ENCODE data around the gene PARD3.
"Not testable (repeated sequence)": the region's sequence is repeated elsewhere in the genome, so short reads cannot be mapped to it uniquely, and the experiment has no call there.

Gene PARD3

GRCh38 chr10:34795334-34795733, 19.8 kb downstream of the PARD3 start:
- DNase-seq = no peak

DNA sequence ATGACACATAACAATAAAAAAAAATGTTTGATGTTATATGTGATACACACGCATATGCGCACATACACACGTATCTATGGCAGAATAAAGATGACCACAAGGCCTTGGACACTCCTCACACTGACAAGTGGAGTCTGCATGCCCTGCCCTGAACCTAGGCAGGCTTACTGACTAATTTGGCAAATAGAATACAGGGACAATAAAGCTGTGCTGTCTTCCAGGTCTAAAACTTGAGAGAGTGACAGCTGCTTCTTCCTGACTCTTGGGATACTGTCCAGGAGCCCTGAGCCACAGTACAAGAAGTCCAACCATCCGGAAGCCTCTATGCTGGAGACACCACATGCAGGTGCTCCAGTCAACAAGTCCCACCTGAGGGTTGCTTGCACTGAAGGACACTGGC, 20.3 kb downstream of the PARD3 start:
- DNase-seq = no peak

- not testable (repeated sequence) for DNase-seq
Measured at GRCh38 chr10:34793581-34793980, 21.5 kb downstream of the PARD3 start.

GRCh38 chr10:34792881-34793280, 22.2 kb downstream of the PARD3 start:
- no peak for DNase-seq

DNA sequence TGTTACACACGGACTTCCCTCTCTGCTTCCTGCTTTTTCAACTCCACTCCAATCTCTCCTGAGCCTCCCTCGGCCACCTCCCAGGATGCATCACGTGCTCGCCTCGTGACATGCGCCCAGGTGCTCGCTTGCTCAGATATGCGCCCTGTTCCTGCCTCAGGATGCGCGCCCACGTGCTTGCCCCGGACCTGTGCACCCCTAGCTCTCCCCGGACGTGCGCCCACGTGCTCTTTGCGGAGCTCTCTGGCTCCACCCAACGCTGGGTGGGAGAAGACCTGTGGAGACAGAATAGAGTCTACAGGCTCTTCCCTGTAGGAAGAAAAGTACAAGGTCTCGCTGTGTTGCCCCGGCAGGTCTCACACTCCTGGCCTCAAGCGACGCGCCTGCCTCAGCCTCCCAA, 23.1 kb downstream of the PARD3 start:
- DNase-seq = no peak

DNA sequence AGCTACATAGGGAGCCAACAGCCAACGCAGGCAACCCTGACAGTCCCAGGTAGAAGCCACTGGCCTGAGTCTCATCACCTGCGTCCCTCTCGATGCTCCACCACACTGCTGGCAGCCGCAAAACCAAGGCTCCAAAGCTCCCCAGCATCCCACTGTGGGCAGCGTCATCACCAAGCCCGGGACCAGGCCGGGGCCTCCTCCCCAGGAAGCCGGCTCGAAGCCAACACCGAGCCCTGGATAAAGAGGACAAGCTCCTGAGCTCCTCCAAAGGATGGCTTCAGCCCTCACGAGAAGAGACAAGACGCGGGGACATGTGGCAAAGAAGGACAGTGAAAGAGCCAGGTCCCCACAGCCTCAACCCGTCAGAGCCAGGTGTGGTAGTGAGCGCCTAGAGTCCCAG, 23.9 kb downstream of the PARD3 start:
- DNase-seq = no peak

DNA sequence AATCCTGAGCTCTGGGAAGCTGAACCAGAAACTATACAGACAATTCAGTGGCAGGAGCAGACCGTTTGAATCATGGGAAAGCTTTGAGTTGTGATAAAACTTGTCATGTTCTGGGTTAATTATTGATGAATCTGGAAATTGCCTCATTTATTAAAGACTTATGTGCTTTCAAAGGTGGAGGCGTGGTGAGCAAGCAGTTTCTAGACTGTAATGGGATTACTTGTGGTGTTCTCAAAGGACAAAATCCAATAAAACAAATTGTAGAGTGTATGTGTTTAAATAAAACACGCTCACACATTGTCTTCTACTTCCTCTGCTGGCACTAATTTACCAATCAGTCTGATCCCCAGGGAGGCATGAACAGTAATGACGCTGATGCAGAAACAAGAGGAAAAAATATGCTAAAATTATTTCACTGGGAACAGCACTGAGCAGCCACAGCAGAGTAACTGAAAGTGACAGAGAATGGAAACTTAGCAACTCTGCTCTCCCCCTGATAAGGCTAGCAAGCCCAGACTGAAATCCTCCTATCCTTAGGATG, 25.1 kb downstream of the PARD3 start:
- no peak for DNase-seq

- DNase-seq = no peak
Measured at GRCh38 chr10:34786464-34786863, 28.6 kb downstream of the PARD3 start.

- no peak for DNase-seq
Measured at GRCh38 chr10:34781711-34782110, 33.4 kb downstream of the PARD3 start.

GRCh38 chr10:34780818-34781380, 34.2 kb downstream of the PARD3 start:
- no peak for DNase-seq

GRCh38 chr10:34778237-34778636, 36.9 kb downstream of the PARD3 start:
- DNase-seq = no peak

- DNase-seq = no peak
Measured at GRCh38 chr10:34776090-34776690, 38.9 kb downstream of the PARD3 start.

DNA sequence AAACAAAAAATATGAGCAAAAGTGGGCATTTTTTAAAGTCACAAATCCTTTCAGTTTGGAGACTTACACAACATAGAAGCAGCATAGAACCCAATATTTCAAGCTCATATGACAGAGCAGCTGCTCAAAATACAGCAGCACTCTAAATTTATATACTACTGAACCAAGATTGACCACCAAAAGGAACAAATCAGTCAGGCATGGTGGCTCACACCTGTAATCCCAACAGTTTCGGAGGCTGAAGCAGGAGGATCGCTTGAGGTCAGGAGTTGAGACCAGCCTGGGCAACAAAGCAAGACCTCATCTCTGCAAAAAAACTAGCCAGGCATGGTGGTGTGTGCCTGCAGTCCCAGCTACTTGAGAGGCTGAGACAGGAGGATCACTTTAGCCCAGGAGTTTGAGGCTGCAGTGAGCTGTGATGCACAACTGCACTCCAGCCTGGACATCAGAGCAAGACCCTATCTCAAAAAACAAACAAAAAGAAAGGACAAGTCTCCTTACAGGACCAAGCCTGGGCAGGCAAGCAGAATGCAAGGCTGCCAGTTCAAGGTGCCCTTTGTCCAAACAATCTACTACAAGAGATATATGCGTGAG, 40.0 kb downstream of the PARD3 start:
- no peak for DNase-seq

GRCh38 chr10:34773636-34774630, 41.2 kb downstream of the PARD3 start:
- DNase-seq = no peak

- DNase-seq = no peak
Measured at GRCh38 chr10:34771525-34771924, 43.6 kb downstream of the PARD3 start.

DNA sequence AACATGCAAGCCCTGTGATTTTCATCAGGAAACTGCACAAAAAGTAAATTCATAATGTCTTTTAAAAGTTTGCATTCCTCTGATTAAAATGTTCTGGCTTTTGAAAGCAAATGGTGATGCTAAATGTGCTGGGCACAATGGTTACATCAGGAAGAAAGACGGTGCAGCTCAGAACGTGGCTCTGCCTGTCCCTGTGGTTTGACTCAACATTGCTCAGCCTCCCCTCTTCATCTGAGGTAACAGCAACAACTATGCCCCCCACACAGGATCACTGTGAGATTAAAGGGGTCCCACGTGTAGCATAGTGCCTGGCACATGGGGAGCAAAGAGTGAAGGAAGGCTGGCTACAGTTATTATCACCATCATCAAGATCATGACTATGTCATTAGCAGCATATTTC, 44.0 kb downstream of the PARD3 start:
- DNase-seq = no peak

GRCh38 chr10:34769899-34770298, 45.2 kb downstream of the PARD3 start:
- no peak for DNase-seq

DNA sequence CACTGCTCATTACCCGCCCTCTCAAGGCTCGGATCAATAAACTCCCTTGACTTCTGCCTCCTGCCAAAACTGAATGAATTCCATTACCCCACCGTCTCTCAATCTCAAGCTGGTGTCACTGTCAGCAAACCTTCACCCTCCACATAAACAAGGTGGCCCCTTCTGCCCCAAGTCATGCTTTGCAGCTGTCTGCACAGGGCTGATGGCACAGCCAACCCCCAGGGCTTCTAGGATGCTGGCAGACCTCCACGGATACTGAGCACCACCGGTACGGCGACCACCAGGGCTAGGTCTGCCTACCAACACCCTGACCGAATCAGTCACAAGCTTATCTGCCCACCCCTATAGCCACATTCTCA, 46.1 kb downstream of the PARD3 start:
- DNase-seq = no peak

GRCh38 chr10:34768261-34768971, 46.7 kb downstream of the PARD3 start:
- no peak for DNase-seq

DNA sequence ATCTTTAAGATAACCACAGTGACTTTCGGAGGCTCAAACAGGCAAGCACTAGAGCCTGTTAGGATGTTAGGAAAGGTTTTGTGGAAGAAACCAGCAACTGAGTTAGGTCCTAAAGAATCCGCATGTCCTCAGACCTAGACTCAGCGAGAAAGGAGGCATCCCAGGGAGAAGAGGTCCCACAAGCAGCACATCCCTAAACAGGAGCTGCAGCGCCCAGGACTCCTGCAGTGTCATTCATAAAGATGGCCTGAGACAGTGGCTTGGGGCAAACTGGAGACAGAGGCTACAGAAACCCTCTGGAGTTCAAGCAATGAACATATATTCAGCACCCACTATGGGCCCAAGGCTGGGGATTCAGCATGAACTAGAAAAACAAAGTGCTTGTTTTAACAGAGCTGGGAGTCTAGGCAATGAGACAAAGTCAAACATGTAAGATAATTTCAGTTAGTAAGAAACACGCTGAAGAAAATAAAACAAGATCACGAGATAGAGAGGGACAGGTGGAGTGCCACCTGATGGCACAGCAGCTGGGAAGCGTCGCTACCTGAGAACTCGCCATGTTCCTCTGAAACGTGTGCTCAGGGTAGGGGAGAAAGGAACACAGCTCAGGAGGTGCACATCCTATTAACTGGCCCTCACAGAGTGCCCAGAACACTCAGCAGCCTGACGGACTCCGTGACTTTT, 48.1 kb downstream of the PARD3 start:
- no peak for DNase-seq

DNA sequence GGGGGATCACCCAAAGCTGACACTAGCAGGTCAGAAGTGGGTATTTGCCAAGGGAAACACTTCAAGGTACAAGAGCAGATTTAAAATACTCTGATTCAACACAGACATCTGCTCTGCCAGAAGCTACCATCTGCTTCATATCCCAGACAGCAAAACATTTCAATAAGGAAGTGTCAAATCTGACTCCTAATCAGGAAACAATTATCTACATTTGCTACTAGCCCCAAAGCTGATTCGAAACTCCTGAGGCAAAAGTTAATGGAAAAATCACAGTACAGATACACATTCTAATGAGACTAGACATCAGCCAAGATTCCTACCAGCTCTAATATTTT, 48.9 kb downstream of the PARD3 start:
- no peak for DNase-seq

DNA sequence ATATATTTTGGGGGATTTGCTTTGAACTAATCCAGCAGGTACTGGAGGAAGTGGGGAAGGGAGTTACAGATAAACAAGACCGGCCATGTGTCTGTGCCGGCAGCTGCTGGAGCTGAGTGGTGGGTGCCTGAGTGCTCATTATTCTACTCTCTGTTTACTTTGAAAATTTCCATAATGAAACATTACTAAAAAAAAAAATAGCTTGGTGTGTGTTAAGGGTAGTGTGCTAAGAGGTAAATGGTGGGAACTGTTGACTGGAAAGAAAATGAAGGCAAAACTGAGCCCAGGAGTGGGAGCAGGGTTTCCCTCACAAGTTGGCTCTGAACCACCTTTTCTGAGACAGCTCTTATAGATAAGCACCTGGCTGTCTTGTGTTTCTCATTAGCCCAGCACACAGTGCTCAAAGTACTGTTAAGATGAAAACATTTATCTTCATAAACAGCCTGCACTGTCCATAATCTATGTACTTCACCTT, 50.6 kb downstream of the PARD3 start:
- DNase-seq = no peak

Measured in activated CD4-positive, alpha-beta T cell treated with anti-CD3 and anti-CD28 coated beads, Interleukin-2, amount 50 U/mL, for 4 hours (primary cell).